Right cardiac atrium (tissue), 5 donors: Measurements from ENCODE around the gene GLB1L2. TPM values are rescaled to one million over a fixed set of nuclear protein-coding genes. Genes with fewer than 3 reads are reported as not detected.

Experiments used
- ATAC-seq, 2 donors: fragments of 200-7000 bp; cut with Tn5 transposase; one replicate each; pipeline versions ENCODE4 v1.8.0 to v1.9.1; 2020; ENCODE audit warnings: moderate library complexity in 2 of 2, mild to moderate bottlenecking in 1 of 2
- DNase-seq, 3 donors: peaks; one replicate each; pipeline ENCODE4 v3.0.0-alpha.2; 2020
- H3K27ac ChIP-seq: one replicate; pipeline ENCODE4 v1.5.1; 2013; ENCODE audit warnings: mild to moderate bottlenecking, low read length, control low read depth, moderate library complexity
- H3K27me3 ChIP-seq: one replicate; pipeline ENCODE4 v1.6.1; 2013; ENCODE audit not compliant: control insufficient read depth, insufficient read depth
- H3K4me1 ChIP-seq: one replicate; pipeline ENCODE4 v1.6.1; 2013; ENCODE audit warnings: low read length; ENCODE audit not compliant: control insufficient read depth, insufficient read depth
- H3K4me3 ChIP-seq: one replicate; pipeline ENCODE4 v1.5.1; 2013; ENCODE audit warnings: low read length, control low read depth
- H3K9me3 ChIP-seq: one replicate; pipeline ENCODE4 v1.6.1; 2013; ENCODE audit warnings: low read length; ENCODE audit not compliant: control insufficient read depth
- WGBS: extraction: QIAGEN DNeasy Blood & Tissue Kit; methylation state at CpG from one replicate; pipeline ENCODE4 v1.1.7; 2013; 5-methylcytosine and 5-hydroxymethylcytosine counted together
- intact Hi-C, 4 donors: fragments of 100-400 bp; cut with DNase I; formaldehyde crosslinking; loops; one replicate each; pipeline versions ENCODE4 v1.11.0 to v1.14.0; 2022 to 2023
- polyA plus RNA-seq: library from polyadenylated mRNA; stranded (reverse); fragments of 200-250 nt; gene quantifications from one replicate; pipeline ENCODE4 v1.2.3, GENCODE V29; 2013
- total RNA-seq, 4 donors: library from RNA; stranded (reverse); fragmentation: NEBNext Ultra II Directional; extraction: Animal tissue kit (Norgen Biotek cat#: 25700); gene quantifications; one replicate each; pipeline ENCODE4 v1.2.1, GENCODE V29; 2021
- donor health status: healthy with polysubstance abuse.
- donor health status: DM: no; HTN: yes; CAD: no.
- donor health status: DM: no; HTN: no; CAD: no.
- donor health status: DM: no; HTN: yes; CAD: no; lungs with severe emphysema.
- donor health status: DM: yes; HTN: yes; CAD: no.

The GLB1L2 gene
- total and polyA plus RNA-seq, 5 donors, result 0.61 to 1.6 (median 0.97) TPM

- DNase-seq (peak in 1 of 3 donors; percentile 58), ATAC-seq (peak in 1 of 2 donors; percentile 44)
- intact Hi-C loops, result no loop called here
- no peak within 1 kb of the TSS for H3K27ac ChIP-seq
- H3K27me3 ChIP-seq, result no peaks in the 10 kb centered on the region
- H3K9me3 ChIP-seq, result no peaks in the 10 kb centered on the region
- peak within 1 kb of the TSS; percentile 56 for H3K4me3 ChIP-seq
- WGBS, result under 1% methylated on average over 94 of the region's 94 CpGs
- H3K4me1 ChIP-seq, result no peaks in the 10 kb centered on the region
Observed at GRCh38 chr11:134412203-134413042, 80.6 kb downstream of the GLB1L2 start, which contains the start of gene B3GAT1. TSS of gene B3GAT1 (minus strand) at chr11:134412242. CDS start at chr11:134387659, 24,583 bp downstream.

GRCh38 chr11:134413043-134413825 is 81.4 kb downstream of the GLB1L2 start:
- 8% methylated on average over 22 of the region's 22 CpGs for WGBS
- no peak for ATAC-seq
- DNase-seq, result no peak
- Histone ChIP-seq H3K4me3 (no peak overlapping the region), H3K4me1 (no peaks in the 10 kb centered on the region), H3K27me3 (no peaks in the 10 kb centered on the region), H3K27ac (no peak overlapping the region), H3K9me3 (no peaks in the 10 kb centered on the region)
- intact Hi-C loops, result no loop called here

- intact Hi-C loops, result no loop called here
- Histone ChIP-seq H3K27ac (no peak overlapping the region), H3K4me3 (no peak overlapping the region), H3K4me1 (no peaks in the 10 kb centered on the region), H3K27me3 (no peaks in the 10 kb centered on the region), H3K9me3 (no peaks in the 10 kb centered on the region)
- WGBS, result 31% methylated on average over 18 of the region's 18 CpGs
- DNase-seq (no peak), ATAC-seq (no peak)
Observed at GRCh38 chr11:134413826-134414731, 82.3 kb downstream of the GLB1L2 start.

- Histone ChIP-seq H3K27me3 (no peaks in the 10 kb centered on the region), H3K4me3 (no peak overlapping the region), H3K9me3 (no peaks in the 10 kb centered on the region), H3K4me1 (no peaks in the 10 kb centered on the region), H3K27ac (no peak overlapping the region)
- no peak for DNase-seq
- no peak for ATAC-seq
- WGBS, result 27% methylated on average over 17 of the region's 17 CpGs
- intact Hi-C loops, result no loop called here
Observed at GRCh38 chr11:134414766-134415765, 83.3 kb downstream of the GLB1L2 start.

GRCh38 chr11:134416726-134417125 is 84.9 kb downstream of the GLB1L2 start:
- intact Hi-C loops, result no loop called here
- 74% methylated on average over 10 of the region's 10 CpGs for WGBS
- Histone ChIP-seq H3K4me1 (no peaks in the 10 kb centered on the region), H3K4me3 (no peak overlapping the region), H3K9me3 (no peaks in the 10 kb centered on the region), H3K27ac (no peak overlapping the region), H3K27me3 (no peaks in the 10 kb centered on the region)
- DNase-seq, result no peak
- ATAC-seq, result no peak

DNA sequence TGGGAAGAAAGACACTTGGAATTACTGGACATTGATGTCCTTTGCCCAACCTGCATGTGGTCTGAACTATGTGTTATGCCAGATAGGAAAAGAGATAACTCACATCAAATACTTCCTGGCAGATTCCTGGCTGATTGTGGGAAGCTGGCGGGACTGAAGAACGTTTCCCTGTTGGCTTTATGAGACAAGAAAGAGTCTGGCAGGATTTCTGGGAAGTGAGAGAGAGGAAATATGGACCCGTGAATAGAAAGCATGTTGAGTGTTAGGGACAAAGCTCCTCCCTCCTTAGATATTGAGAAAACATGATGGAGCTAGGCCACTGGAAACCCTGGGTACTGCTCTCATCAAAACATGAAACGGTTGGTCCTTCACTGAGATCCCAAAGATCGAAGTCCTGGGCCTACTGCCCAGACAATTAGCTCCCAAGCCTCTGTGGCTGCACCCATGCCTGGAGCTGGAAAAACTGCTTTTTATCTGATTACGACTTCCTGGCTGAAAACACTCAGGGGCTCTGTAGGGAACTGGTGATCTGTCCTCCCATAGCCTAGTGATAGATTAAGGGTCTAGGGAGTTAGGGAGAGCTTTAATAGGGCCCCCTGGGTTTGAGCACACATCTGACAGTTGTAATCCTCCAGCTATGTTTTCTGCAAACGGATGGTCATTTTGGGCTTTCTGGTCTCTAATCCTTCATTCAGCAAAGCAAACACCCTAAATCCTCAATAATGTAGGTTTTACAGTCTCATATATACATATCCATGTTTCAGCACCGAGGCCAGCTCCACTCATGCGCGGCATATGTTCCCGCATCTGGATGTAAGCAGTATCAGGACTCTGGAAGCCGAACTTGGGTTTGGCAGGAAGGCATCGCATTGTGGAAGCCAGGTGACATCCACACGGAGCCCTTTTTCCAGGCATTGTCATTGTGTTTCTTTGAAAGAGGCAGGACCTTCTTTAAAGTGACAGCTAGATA is 86.4 kb downstream of the GLB1L2 start:
- WGBS, result 51% methylated on average over 14 of the region's 14 CpGs
- no peaks in the 10 kb centered on the region for H3K27me3 ChIP-seq
- no peak overlapping the region for H3K4me3 ChIP-seq
- no peak overlapping the region for H3K27ac ChIP-seq
- H3K9me3 ChIP-seq, result no peaks in the 10 kb centered on the region
- DNase-seq, result no peak
- no peaks in the 10 kb centered on the region for H3K4me1 ChIP-seq
- intact Hi-C loops, result no loop called here
- no peak for ATAC-seq

DNA sequence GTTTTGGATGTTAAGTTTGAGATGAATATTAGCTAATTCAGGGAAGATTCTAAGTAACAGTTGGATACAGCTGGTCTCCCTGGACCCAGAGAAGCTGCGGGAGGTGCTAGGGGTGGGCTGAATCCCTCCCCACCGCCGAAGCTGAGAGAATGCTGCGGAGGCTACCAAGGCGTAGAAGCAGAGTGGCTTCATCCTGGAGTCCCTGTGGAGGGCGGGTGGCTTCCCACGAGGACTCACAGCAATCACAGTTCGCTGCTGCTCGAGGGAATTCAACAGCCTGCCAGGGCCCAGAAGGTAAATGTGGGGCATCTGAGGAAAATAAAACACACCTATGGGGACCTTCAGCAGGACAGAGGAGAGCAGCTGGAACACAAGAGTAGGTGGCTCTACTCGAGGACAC is 91.3 kb downstream of the GLB1L2 start:
- no peak overlapping the region for H3K27ac ChIP-seq
- ATAC-seq (no peak), DNase-seq (no peak)
- intact Hi-C loops, result no loop called here
- no peaks in the 10 kb centered on the region for H3K4me1 ChIP-seq
- H3K9me3 ChIP-seq, result no peaks in the 10 kb centered on the region
- 79% methylated on average over 10 of the region's 10 CpGs for WGBS
- no peak overlapping the region for H3K4me3 ChIP-seq
- no peaks in the 10 kb centered on the region for H3K27me3 ChIP-seq

DNA sequence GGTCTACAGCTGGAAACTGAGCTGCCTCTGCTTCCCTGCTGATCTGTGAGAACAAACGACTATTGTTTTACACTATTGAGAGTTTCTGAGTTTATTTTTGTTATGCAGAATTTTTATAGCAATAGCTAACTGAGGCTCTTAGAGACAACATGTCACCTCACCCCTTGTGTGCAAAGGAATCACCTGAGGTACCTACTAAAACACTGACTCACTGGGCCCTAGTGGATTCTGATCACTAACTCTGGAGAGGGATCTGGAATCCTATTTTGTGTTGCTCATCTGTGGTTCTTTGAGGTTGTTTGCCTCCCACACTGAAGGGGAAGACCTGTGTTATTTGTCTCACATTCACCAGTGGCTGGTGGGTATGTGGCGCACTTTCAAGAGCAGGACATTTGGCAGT is 93.6 kb downstream of the GLB1L2 start:
- intact Hi-C loops, result no loop called here
- Histone ChIP-seq H3K27me3 (no peaks in the 10 kb centered on the region), H3K4me3 (no peak overlapping the region), H3K27ac (no peak overlapping the region), H3K9me3 (no peaks in the 10 kb centered on the region), H3K4me1 (no peaks in the 10 kb centered on the region)
- WGBS, result 68% methylated on average over 2 of the region's 2 CpGs
- DNase-seq, result no peak
- ATAC-seq, result no peak
